HEK293 (cell line): ENCODE data around the gene XYLT2.

Experiments used
- CTCF ChIA-PET: fragments of 350-600 bp; formaldehyde crosslinking; extraction: SDS; loops from one replicate; lab custom pipeline; 2021; ENCODE audit warnings: antibody characterized with exemption; lab: Yijun Ruan, JAX
- POLR2A ChIA-PET: fragments of 300-600 bp; formaldehyde crosslinking; extraction: SDS; loops from one replicate; lab custom pipeline; 2020; ENCODE audit warnings: antibody characterized with exemption, inconsistent platforms; lab: Yijun Ruan, JAX
- H3K27ac ChIP-seq: fragments of 200-500 bp; sonication (Bioruptor generic); 2 replicates; pipeline ENCODE4 v1.5.1; 2014; ENCODE audit warnings: low read depth, low read length, control low read depth, inconsistent platforms; ENCODE audit errors: extremely low read depth
- H3K36me3 ChIP-seq, 2 experiments: fragments of 200-500 bp in 1 of 2; sonication (Bioruptor generic) in 1 of 2; 1 replicate in 1 of 2; 2 replicates in 1 of 2; pipeline ENCODE4 v1.5.1; 2014 to 2017; ENCODE audit warnings: inconsistent platforms in 2 of 2, low read length in 2 of 2; ENCODE audit not compliant: control insufficient read depth in 2 of 2, insufficient read depth in 1 of 2
- H3K4me1 ChIP-seq: fragments of 200-500 bp; sonication (Bioruptor generic); 2 replicates; pipeline ENCODE4 v1.5.1; 2014; ENCODE audit warnings: mild to moderate bottlenecking, low read length, inconsistent platforms; ENCODE audit not compliant: control insufficient read depth, insufficient read depth
- H3K4me3 ChIP-seq: 2 replicates; pipeline ENCODE4 v1.5.1; 2011; ENCODE audit warnings: low read depth, mild to moderate bottlenecking, control low read depth, low read length, moderate library complexity
- H3K9me3 ChIP-seq: fragments of 200-500 bp; sonication (Bioruptor generic); 2 replicates; pipeline ENCODE4 v1.5.1; 2014; ENCODE audit warnings: low read depth, low read length, inconsistent platforms; ENCODE audit not compliant: control insufficient read depth, insufficient read depth
- GLI4 ChIP-seq: fragments of 450-650 bp; formaldehyde crosslinking; IDR thresholded peaks from 2 replicates; pipeline ENCODE4 v1.5.1; 2016; ENCODE audit warnings: missing biosample characterization, missing genetic modification characterization
- KLF10 ChIP-seq: fragments of 450-650 bp; IDR thresholded peaks from 2 replicates; pipeline ENCODE4 v1.5.1; 2018; ENCODE audit warnings: missing biosample characterization, mild to moderate bottlenecking, missing genetic modification characterization
- KLF7 ChIP-seq: fragments of 450-650 bp; formaldehyde crosslinking; IDR thresholded peaks from 2 replicates; pipeline ENCODE4 v1.5.1; 2016; ENCODE audit warnings: missing biosample characterization, missing genetic modification characterization, borderline replicate concordance
- MZF1 ChIP-seq: fragments of 450-650 bp; formaldehyde crosslinking; IDR thresholded peaks from 2 replicates; pipeline ENCODE4 v1.5.1; 2017; ENCODE audit warnings: missing biosample characterization, missing genetic modification characterization, borderline replicate concordance
- ZBTB17 ChIP-seq: fragments of 450-650 bp; formaldehyde crosslinking; IDR thresholded peaks from 2 replicates; pipeline ENCODE4 v1.5.1; 2016; ENCODE audit warnings: missing biosample characterization, missing genetic modification characterization
- ZIC2 ChIP-seq: fragments of 450-650 bp; formaldehyde crosslinking; IDR thresholded peaks from 2 replicates; pipeline ENCODE4 v1.5.1; 2016; ENCODE audit warnings: missing biosample characterization, missing genetic modification characterization
- ZNF2 ChIP-seq: fragments of 450-650 bp; formaldehyde crosslinking; IDR thresholded peaks from 2 replicates; pipeline ENCODE4 v1.5.1; 2016; ENCODE audit warnings: missing biosample characterization, missing genetic modification characterization
- ZNF354C ChIP-seq: fragments of 450-650 bp; formaldehyde crosslinking; IDR thresholded peaks from 2 replicates; pipeline ENCODE4 v1.5.1; 2016; ENCODE audit warnings: missing biosample characterization, missing genetic modification characterization, low read depth, borderline replicate concordance
- ZNF623 ChIP-seq: fragments of 450-650 bp; formaldehyde crosslinking; IDR thresholded peaks from 2 replicates; pipeline ENCODE4 v1.5.1; 2016; ENCODE audit warnings: missing biosample characterization, missing genetic modification characterization
- ZNF654 ChIP-seq: fragments of 450-650 bp; formaldehyde crosslinking; IDR thresholded peaks from 2 replicates; pipeline ENCODE4 v1.5.1; 2016; ENCODE audit warnings: low read depth, missing biosample characterization, missing genetic modification characterization
- ZNF747 ChIP-seq: fragments of 450-650 bp; formaldehyde crosslinking; IDR thresholded peaks from 2 replicates; pipeline ENCODE4 v1.5.1; 2016; ENCODE audit warnings: missing biosample characterization, missing genetic modification characterization
- TF ChIP-seq, protein P1 (sequence below): fragments of 450-650 bp; formaldehyde crosslinking; IDR thresholded peaks from 2 replicates; pipeline ENCODE4 v1.5.1; 2017; ENCODE audit warnings: missing biosample characterization, missing genetic modification characterization
- TF ChIP-seq, protein P2 (sequence below): fragments of 450-650 bp; formaldehyde crosslinking; IDR thresholded peaks from 2 replicates; pipeline ENCODE4 v1.5.1; 2017; ENCODE audit warnings: missing biosample characterization, missing genetic modification characterization
- TF ChIP-seq, protein P3 (sequence below): fragments of 450-650 bp; formaldehyde crosslinking; IDR thresholded peaks from 2 replicates; pipeline ENCODE4 v1.5.1; 2016; ENCODE audit warnings: missing biosample characterization, missing genetic modification characterization

Gene XYLT2

DNA sequence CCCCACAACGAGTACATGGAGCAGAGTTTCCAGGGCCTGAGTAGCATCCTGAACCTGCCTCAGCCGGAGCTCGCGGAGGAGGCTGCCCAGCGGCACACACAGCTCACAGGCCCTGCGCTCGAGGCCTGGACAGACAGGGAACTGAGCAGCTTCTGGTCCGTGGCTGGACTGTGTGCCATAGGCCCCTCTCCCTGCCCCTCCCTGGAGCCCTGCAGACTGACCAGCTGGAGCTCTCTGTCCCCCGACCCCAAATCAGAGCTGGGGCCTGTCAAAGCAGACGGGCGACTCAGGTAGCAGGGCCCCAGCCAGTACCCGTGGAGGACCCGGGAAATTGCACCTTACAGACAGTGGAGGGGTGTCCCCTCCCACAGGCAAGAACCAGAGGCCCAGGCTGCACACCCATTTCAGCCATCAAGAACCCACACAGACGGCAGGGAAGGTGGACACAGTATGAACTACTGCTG, 14.1 kb downstream of the XYLT2 start:
- POLR2A ChIA-PET = interaction anchor here (0.6 to 1.4 kb wide), 4 partner anchors 13 to 970 kb away, joined by 3 to 5 read pairs (median 4); partner anchors contain the start of gene LRRC59
- CTCF ChIA-PET = interaction anchor here (1.5 to 4.2 kb wide), 3 partner anchors 12 to 119 kb away, joined by 4 to 52 read pairs (median 39); partner anchors contain the start of gene RSAD1
- Histone ChIP-seq H3K9me3 (no peaks in the 10 kb centered on the region), H3K27ac (no peak overlapping the region; the same call in 1 of the 2 replicates), H3K36me3 (peaks cover 9 to 78% of the 10 kb centered on the region in 2 experiments; a peak in 2 of 3 replicates), H3K4me1 (0 out of 2 replicates have a peak, but pooled peaks cover 5% of the 10 kb centered on the region), H3K4me3 (no peak overlapping the region)
- TF ChIP-seq GLI4 (tag by site-specific recombination) (no peak), MZF1 (tag by site-specific recombination) (no peak), ZNF2 (no peak), ZNF747 (no peak), KLF10 (tag by site-specific recombination) (no peak), KLF7 (tag by site-specific recombination) (no peak)
- TF ChIP-seq, protein P1, sequence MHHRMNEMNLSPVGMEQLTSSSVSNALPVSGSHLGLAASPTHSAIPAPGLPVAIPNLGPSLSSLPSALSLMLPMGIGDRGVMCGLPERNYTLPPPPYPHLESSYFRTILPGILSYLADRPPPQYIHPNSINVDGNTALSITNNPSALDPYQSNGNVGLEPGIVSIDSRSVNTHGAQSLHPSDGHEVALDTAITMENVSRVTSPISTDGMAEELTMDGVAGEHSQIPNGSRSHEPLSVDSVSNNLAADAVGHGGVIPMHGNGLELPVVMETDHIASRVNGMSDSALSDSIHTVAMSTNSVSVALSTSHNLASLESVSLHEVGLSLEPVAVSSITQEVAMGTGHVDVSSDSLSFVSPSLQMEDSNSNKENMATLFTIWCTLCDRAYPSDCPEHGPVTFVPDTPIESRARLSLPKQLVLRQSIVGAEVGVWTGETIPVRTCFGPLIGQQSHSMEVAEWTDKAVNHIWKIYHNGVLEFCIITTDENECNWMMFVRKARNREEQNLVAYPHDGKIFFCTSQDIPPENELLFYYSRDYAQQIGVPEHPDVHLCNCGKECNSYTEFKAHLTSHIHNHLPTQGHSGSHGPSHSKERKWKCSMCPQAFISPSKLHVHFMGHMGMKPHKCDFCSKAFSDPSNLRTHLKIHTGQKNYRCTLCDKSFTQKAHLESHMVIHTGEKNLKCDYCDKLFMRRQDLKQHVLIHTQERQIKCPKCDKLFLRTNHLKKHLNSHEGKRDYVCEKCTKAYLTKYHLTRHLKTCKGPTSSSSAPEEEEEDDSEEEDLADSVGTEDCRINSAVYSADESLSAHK (tag by site-specific recombination) = no peak

DNA sequence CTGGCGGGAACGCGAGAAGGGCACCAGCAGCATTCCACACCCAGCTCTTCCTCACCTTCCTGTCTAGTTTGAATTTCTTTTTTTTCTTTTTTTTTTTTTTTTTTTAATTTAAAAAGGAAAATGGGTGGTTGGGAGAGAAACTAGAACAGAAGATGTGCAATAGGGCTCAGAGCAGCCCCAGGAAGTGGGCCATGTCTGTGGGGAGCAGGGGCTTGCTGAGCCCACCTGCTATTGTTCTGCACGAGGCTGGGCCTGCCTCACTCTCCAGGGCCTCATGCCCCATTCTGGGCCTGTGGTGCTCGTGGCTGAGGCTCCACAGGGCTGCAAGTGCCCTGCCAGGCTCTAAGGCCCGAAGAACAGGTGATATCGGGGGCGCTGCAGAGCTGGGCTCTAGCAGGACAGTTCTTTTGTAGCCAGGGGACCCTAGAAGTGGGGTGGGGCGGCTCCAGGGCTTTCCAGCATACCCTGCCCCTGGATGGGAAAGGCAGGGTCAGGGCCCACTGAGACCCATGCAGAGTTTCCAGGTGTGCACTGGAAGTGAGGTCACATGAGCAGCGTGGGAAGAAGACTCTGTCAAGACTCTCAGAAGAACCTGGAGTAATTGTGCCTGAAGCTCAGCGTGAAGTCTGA, 14.7 kb downstream of the XYLT2 start:
- Histone ChIP-seq H3K36me3 (peaks cover 9 to 78% of the 10 kb centered on the region in 2 experiments; a peak in 2 of 3 replicates), H3K9me3 (no peaks in the 10 kb centered on the region), H3K27ac (no peak overlapping the region), H3K4me1 (0 out of 2 replicates have a peak, but pooled peaks cover 5% of the 10 kb centered on the region), H3K4me3 (no peak overlapping the region)
- POLR2A ChIA-PET = interaction anchor here (0.6 to 2.7 kb wide), 7 partner anchors 8 to 970 kb away, joined by 3 to 15 read pairs (median 5); partner anchors contain the start of genes EME1, LRRC59 and MRPL27
- TF ChIP-seq ZNF354C (tag by site-specific recombination) (no peak), ZIC2 (peak; percentile 94)
- CTCF ChIA-PET = interaction anchor here (1.2 to 5.5 kb wide), 7 partner anchors 9 to 266 kb away, joined by 3 to 54 read pairs (median 17); partner anchors contain the start of genes EME1, LRRC59, MRPL27 and RSAD1

DNA sequence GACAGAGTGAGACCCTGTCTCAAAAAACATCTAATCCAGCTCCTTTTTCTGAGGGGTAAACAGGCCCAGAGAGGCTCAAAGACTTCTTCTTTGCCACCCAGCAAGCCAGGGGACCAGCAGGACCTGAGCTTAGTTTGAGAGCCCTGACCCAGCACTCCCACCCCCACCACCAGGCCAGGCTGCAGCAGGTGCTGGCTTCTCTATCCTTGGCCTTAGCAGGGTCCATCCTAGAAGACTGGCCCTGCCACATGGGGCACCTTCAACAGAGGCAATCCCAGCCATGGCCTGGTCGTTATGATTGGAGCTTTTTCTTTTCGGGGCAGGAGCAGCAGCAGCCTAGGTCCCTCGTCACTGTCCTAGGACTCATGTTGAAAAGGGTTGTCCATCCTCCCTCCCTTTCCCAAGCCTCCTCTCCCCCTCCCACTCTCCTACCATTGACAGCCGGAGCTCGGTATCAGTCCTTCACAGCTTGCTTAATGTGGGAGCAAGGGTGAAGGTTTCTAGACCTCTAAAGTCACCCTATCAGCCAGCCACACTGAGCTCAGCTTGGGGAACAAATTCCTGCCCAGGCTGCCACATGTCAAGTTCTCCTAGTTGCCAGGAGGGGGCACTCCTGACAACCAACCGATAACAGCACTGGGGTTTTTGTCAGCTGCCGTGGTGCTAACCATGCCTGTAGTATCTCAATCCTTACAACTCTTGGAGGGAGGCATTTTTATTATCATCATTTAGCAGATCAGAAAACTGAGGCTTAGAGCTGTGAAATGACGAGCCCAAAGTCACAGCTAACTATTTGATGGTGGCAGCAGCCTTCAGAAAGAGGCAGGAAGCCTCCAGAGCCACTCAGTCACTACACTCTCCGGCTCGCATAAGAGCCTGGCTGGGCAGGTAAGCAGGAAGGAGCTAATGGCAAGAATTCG, 15.9 kb downstream of the XYLT2 start:
- H3K9me3 ChIP-seq = no peaks in the 10 kb centered on the region
- 0 out of 2 replicates have a peak, but pooled peaks cover 5% of the 10 kb centered on the region for H3K4me1 ChIP-seq
- CTCF ChIA-PET = interaction anchor here (0.6 to 5.5 kb wide), 47 partner anchors 7 to 454 kb away, joined by 3 to 54 read pairs (median 4); partner anchors contain the start of genes EME1, LRRC59, MRPL27 and RSAD1
- no peak overlapping the region for H3K27ac ChIP-seq
- POLR2A ChIA-PET = interaction anchor here (0.7 to 2.7 kb wide), 11 partner anchors 10 to 309 kb away, joined by 3 to 15 read pairs (median 8); partner anchors contain the start of genes EME1, LRRC59, MRPL27 and RSAD1
- TF ChIP-seq ZBTB17 (tag by site-specific recombination) = peak; percentile 43; the same call in 1 of the 2 replicates
- TF ChIP-seq ZNF654 = peak; percentile 40
- TF ChIP-seq ZNF2 = 0 out of 2 replicates have a peak, but pooled peaks have one; percentile 39
- TF ChIP-seq, protein P2, sequence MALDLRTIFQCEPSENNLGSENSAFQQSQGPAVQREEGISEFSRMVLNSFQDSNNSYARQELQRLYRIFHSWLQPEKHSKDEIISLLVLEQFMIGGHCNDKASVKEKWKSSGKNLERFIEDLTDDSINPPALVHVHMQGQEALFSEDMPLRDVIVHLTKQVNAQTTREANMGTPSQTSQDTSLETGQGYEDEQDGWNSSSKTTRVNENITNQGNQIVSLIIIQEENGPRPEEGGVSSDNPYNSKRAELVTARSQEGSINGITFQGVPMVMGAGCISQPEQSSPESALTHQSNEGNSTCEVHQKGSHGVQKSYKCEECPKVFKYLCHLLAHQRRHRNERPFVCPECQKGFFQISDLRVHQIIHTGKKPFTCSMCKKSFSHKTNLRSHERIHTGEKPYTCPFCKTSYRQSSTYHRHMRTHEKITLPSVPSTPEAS = no peak
- no peak for TF ChIP-seq ZNF623
- TF ChIP-seq, protein P3, sequence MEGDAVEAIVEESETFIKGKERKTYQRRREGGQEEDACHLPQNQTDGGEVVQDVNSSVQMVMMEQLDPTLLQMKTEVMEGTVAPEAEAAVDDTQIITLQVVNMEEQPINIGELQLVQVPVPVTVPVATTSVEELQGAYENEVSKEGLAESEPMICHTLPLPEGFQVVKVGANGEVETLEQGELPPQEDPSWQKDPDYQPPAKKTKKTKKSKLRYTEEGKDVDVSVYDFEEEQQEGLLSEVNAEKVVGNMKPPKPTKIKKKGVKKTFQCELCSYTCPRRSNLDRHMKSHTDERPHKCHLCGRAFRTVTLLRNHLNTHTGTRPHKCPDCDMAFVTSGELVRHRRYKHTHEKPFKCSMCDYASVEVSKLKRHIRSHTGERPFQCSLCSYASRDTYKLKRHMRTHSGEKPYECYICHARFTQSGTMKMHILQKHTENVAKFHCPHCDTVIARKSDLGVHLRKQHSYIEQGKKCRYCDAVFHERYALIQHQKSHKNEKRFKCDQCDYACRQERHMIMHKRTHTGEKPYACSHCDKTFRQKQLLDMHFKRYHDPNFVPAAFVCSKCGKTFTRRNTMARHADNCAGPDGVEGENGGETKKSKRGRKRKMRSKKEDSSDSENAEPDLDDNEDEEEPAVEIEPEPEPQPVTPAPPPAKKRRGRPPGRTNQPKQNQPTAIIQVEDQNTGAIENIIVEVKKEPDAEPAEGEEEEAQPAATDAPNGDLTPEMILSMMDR (tag by site-specific recombination) = peak; percentile 72
- no peak overlapping the region for H3K4me3 ChIP-seq
- H3K36me3 ChIP-seq = peaks cover 9 to 78% of the 10 kb centered on the region in 2 experiments; a peak in 2 of 3 replicates
